Activated CD8-positive, alpha-beta T cell treated with anti-CD3 and anti-CD28 coated beads for 36 hours (primary cell): ENCODE results near the gene PANX2. TPM values are rescaled to one million over a fixed set of nuclear protein-coding genes. Genes with fewer than 3 reads are reported as not detected.
"Not testable (repeated sequence)": the region's sequence is repeated elsewhere in the genome, so short reads cannot be mapped to it uniquely, and the experiment has no call there.

Experiments
- ATAC-seq: fragments of 200-7000 bp; cut with Tn5 transposase; one replicate; pipeline ENCODE4 v1.10.0; 2021; ENCODE audit warnings: mild to moderate bottlenecking, moderate library complexity
- CTCF ChIA-PET: fragments of 350-600 bp; sonication (Branson Sonifier 250); formaldehyde crosslinking; loops from one replicate; lab custom pipeline; 2021; ENCODE audit warnings: antibody characterized with exemption; lab: Charles Lee
- POLR2A ChIA-PET: fragments of 350-600 bp; sonication (Branson Sonifier 250); formaldehyde crosslinking; loops from one replicate; lab custom pipeline; 2021; ENCODE audit warnings: antibody characterized with exemption; lab: Charles Lee
- DNase-seq: peaks from one replicate; pipeline ENCODE4 v3.0.0-alpha.2; 2020
- H3K27ac Mint-ChIP-seq: one replicate; pipeline ENCODE4 v1.8.0; 2021; ENCODE audit warnings: mild to moderate bottlenecking, mixed read lengths
- H3K27me3 Mint-ChIP-seq: one replicate; pipeline ENCODE4 v1.8.0; 2021; ENCODE audit warnings: mixed read lengths
- H3K36me3 Mint-ChIP-seq: one replicate; pipeline ENCODE4 v1.8.0; 2021; ENCODE audit warnings: low read depth, mixed read lengths
- H3K4me1 Mint-ChIP-seq: one replicate; pipeline ENCODE4 v1.8.0; 2021; ENCODE audit warnings: low read depth, mixed read lengths
- H3K4me3 Mint-ChIP-seq: one replicate; pipeline ENCODE4 v1.8.0; 2021; ENCODE audit warnings: mild to moderate bottlenecking, moderate library complexity, mixed read lengths
- H3K9me3 Mint-ChIP-seq: one replicate; pipeline ENCODE4 v1.8.0; 2021; ENCODE audit warnings: mixed read lengths
- CTCF ChIP-seq: fragments of 200-600 bp; IDR thresholded peaks from one replicate; pipeline ENCODE4 v1.8.0; 2022; ENCODE audit warnings: antibody characterized with exemption, mild to moderate bottlenecking
- intact Hi-C: fragments of 100-400 bp; cut with micrococcal nuclease; formaldehyde crosslinking; loops from one replicate; pipeline ENCODE4 v1.10.0; 2022
- total RNA-seq, 2 experiments: library from RNA; stranded (reverse); gene quantifications; one replicate each; pipeline ENCODE4 v1.2.3, GENCODE V29; 2021

PANX2 gene
- total RNA-seq, 2 experiments from 2014 or later = 3.3 to 3.9 TPM

- Mint-ChIP-seq H3K4me3 (no peak overlapping the region), H3K36me3 (no peaks in the 10 kb centered on the region), H3K27me3 (peaks cover 27% of the 10 kb centered on the region), H3K27ac (no peak overlapping the region), H3K4me1 (peaks cover 5% of the 10 kb centered on the region), H3K9me3 (no peaks in the 10 kb centered on the region)
- DNase-seq (no peak), ATAC-seq (no peak)
- no peak for TF ChIP-seq CTCF
- intact Hi-C loops = no loop called here
- ChIA-PET CTCF (no interaction called here), POLR2A (interaction anchor here (0.6 kb wide), 1 partner anchor 17 kb away, joined by 3 read pairs; no protein-coding TSS in a partner anchor)
Measured at GRCh38 chr22:50165436-50166123, 5.0 kb upstream of the PANX2 start.

DNA sequence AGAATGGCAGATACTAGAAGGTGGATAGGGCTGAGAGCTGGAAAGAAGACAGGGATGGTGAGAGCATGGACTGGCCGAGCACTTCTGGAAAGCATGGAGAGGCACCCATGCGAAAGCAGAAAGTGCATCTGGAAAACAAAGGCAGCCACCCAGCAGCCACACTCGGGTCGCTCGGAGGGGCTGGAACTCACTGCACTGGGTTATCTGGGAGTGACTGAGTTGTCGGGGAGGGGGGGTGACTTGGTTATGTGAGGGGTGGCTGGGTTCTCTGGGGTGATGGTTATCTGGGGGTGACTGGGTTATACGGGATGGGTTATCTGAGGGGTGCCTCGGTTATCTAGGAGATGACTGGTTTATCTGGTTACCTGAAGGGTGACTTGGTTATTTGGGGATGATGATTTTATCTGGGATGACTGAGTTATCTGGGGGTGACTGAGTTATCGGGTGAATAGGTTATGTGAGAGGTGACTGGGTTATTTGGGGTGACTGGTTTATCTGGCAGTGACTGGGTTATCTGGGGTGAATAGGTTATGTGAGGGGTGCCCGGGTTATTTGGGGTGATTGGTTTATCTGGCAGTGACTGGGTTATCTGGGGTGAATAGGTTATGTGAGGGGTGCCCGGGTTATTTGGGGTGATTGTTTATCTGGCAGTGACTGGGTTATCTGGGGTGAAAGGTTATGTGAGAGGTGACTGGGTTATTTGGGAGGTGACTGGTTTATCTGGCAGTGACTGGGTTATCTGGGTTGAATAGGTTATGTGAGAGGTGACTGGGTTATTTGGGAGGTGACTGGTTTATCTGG lies 2.6 kb upstream of the PANX2 start:
- CTCF ChIA-PET = interaction anchor here (1.0 kb wide), 1 partner anchor 23 kb away, joined by 3 read pairs; no protein-coding TSS in a partner anchor
- Mint-ChIP-seq H3K4me3 (no peak overlapping the region), H3K9me3 (no peaks in the 10 kb centered on the region), H3K27ac (no peak overlapping the region), H3K4me1 (peaks cover 5% of the 10 kb centered on the region), H3K27me3 (peaks cover 34% of the 10 kb centered on the region), H3K36me3 (no peaks in the 10 kb centered on the region)
- intact Hi-C loops = no loop called here
- ATAC-seq (no peak), DNase-seq (no peak)
- no peak for TF ChIP-seq CTCF
- POLR2A ChIA-PET = no interaction called here

GRCh38 chr22:50168490-50169180 lies 1.9 kb upstream of the PANX2 start:
- peaks cover 33% of the 10 kb centered on the region for H3K27me3 Mint-ChIP-seq

DNA sequence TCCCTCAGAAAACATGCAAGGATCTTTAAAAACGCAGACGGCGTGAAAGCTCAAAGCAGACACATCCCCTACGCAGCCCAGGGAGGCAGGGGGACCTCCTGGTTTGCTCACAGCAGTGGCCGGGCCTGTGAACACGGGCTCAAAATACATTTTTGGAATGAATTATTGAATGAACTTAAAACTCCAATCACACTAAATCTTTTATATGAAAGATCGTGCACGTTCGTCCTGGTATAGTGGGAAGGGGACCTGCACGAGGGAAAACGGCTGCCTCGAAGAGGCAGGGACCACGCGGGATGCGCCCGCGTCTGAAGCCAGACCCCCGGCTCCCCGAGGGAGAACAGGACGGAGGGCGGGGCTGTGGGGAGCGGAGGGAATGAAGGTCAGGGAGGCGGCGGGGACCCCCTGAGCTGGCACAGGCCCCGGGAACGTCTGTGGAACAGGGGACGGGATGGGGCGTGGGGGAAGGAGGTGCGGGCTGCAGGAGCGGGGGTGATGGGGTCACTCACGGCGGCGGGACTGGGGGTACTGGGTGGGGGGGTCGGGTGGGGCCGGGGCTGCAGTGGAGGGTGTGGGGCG lies 1.3 kb upstream of the PANX2 start:
- peaks cover 36% of the 10 kb centered on the region for H3K27me3 Mint-ChIP-seq

More at GRCh38 chr22:50168490-50169180, 1.9 kb upstream of the PANX2 start:
- POLR2A ChIA-PET, CTCF ChIA-PET, H3K9me3 Mint-ChIP-seq, DNase-seq, intact Hi-C loops, ATAC-seq, H3K36me3 Mint-ChIP-seq, H3K4me1 Mint-ChIP-seq: not testable (repeated sequence)
- Mint-ChIP-seq H3K4me3 (peak overlapping the region; percentile 55), H3K27ac (peak overlapping the region; percentile 34)

More for the DNA sequence above, 1.3 kb upstream of the PANX2 start:
- Mint-ChIP-seq H3K4me1 (peaks cover 5% of the 10 kb centered on the region), H3K27ac (peak overlapping the region; percentile 34), H3K36me3 (no peaks in the 10 kb centered on the region), H3K9me3 (no peaks in the 10 kb centered on the region), H3K4me3 (peak overlapping the region; percentile 55)
- ATAC-seq = peak; percentile 7
- CTCF ChIA-PET = no interaction called here
- POLR2A ChIA-PET = no interaction called here
- no peak for DNase-seq
- intact Hi-C loops = no loop called here
- no peak for TF ChIP-seq CTCF
